DMS153 (cell line): ENCODE data around the gene LDLRAD4.

Experiments
- DNase-seq: peaks from one replicate; lab custom pipeline; 2025; lab: John Stamatoyannopoulos, UW

Gene LDLRAD4

DNA sequence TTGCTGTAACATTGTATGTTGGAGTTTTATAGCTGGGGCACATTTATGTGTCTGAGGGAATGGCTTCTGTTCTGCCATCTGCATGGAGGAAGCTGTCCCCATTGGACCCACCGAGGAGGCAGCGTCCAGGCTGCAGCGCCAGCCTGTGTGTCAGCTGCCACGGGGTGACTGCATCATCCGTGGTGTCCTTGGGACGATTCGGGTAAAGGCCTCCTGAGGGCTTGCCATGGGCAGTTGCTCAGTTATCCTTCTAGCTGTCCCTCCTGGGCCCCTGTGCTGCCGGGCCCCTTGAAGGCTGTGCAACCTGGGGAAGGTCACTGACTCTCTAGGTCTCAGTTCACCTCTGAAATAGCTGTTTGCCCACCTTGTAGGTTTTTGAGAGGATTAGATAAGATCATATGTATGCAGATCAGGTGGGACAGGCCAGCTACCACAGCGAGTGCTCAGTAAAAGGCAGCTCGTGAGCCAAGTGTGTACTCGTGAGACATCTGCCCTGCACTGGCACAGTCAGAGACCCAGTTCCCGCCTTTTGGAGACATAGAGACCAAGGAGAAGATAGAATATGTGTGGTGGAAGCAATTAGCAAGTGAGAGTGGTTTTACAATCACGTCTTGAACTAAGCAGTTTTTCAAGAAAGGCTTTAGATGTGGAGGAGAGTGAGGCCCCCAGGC lies 10.6 kb downstream of the LDLRAD4 start:
- DNase-seq, result no peak

DNA sequence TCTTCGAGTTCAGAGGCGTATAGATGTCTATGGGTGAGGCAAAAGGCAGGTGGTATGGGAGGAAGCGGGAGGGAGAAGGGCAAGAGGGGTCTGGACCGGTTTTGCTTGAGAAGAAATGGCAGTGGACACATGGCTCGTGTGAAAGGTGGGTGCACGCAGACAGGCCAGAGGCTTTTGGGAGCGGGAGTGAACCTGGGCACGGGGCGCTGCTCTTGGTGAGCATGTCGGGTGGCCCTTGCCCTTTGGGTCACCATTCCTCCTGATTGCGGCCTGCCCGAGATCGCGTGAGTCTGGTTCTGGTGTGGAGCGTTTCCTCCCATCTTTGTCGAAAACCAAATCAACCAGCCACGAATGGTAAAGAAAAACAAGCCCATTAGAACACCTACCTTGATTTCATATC lies 12.6 kb downstream of the LDLRAD4 start:
- DNase-seq, result no peak

DNA sequence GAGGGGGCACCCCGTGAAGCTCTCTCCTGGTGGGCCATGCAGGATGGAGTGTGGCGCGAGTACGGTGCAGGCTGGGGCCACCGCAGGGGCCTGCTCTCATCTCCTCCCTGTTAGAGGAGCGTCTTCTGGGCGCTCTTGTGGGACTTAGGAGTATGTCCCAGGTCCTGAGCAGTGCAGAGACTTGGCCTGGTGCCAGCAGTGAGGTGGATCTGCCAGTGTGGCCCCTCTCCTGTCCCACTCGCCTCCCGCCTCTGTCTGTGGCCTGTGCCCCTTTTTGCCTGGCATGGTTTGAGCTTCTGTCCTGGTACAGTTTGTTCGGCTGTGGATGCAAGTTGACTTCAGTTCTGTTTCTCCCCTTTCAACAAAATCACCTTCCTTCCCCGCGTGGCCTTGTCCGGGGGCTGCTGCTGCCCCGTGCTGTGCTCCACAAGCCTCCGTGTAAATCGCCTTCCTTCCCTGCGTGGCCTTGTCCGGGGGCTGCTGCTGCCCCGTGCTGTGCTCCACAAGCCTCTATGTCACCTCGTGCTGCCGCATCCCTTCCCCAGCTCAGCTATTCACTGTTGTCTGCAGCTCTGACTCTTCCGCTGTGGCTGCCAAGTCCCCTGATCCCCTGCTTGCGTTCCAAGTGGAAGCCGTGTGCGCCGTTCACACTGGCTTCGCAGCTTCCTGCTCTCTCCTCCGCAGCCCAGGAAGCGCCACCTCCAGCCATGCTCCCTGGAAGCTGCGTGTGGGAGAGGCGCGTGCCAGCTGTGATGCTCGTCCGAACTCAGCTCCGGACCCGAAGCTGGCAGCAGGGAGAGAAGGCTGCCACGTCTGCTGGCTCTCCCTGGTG lies 13.7 kb downstream of the LDLRAD4 start:
- DNase-seq, result no peak

DNA sequence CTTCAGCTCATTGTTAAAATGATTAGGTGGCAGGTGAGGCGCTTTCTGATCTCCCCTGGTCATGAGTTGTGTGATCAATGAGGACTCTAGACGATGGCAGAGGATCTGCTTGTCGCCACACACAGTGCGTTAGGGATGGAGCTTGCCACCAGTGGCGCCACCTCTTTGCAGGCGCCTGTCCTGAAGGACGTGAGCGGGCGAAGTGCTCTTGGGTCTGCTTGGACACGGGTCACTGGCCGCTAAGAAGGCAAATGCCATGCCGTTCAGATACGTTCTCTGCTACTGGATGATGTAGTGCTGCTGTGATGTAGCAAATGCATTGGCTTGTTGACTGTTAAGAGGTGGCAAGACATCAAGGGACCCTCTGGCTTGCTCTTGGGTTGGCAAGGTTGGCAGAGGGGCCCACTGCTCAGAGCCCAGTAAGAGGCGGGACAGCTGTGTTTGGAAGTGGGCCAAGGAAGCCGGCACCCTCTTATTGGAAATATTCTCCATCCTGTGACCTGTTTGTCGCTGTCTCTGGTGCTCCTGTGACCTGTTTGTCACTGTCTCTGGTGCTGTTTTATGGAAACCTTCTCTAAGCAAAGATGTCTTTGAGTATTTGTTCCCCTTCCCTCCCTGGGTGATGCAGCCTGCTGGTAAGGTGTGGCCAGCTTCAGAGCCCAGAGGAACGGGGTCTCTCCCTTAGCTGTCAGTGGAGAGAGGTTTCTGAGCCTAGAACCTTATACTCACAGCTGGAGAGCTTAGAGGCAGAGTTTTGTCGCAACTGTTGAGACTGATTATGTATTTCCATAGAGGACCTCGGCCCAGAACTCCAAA lies 14.6 kb downstream of the LDLRAD4 start:
- DNase-seq, result no peak

DNA sequence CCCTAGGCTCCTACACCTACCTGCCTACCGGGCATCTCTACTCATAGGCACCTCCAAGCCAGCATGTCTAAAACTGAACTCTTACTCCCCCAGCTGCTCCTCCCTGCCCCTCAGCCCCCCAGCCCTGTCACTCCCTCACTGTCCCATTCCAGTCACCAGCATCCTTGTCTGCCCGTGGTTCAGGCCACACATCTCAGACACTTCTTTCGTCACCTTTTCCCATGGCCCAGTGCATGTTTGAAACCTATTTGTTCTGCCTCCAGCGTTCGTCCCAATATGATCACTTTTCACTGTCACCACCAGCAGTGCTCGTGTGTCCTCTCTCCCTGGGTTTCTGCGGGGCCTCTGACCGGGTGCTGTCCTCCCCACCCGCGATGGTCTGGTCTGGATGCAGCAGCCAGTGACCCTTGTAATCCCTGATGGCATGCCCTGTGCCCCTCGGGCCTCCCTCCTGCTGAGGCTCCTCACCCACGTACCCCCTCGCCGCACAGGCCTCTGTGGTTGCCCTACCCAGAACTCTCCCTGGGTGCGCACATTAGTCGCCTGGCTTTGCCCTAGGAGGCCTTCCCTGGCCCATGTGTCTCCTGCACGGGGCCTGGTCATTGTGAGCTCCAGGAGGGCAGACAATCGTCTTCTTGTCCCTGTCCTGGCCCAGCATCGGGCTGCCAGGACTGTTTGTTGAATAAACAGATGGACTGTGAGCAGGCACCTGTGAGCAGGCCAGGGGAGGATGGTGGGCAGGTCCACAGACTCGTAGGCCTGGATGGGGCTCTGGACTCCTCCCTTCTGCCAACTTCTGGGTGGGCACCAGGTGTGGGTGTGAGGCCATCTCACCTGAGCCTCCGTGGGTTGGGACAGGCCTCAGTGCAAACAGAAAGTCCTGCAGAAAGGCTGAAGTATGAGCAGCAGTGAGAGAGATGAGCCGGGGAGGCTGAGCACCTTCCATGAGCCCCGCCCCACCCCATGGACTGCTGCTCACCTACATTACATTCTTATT lies 15.5 kb downstream of the LDLRAD4 start:
- no peak for DNase-seq

DNA sequence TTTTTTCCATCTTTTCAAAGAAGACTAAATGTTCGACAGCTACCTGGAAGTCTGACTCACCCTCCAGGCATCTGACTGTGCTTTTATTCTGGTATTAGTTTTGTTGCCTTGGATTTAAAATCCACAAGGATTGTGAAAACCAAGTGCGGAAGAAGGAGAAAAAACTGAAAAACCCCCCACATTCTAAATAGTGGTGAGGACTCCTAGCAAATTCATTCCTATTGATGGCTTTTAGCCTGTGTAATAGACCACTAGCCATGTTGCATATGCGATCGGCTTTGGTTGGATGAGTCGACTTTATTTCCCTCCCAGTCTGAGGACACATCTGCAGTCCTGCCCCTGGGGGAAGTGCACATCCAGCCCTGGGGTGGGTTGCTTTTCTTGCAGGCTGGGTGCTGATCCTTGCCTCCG lies 16.9 kb downstream of the LDLRAD4 start:
- no peak for DNase-seq

DNA sequence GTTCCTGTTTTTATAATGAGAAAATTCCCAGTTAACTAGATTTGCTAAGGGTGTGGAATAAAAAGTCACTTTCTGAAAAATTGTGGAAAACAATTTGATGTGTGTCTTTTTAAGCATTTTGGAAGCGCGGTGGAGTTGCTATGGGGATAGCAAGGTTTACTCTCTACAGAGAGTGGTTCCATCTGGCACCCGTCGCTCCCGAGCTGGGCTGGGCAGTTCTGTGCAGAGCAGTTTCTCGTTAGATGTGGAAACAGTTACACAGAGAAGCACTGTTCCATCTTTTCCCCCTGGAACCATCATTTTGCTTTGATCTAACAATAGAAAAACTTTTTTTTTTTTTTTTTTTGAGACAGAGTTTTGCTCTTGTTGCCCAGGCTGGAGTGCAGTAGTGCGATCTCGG lies 17.4 kb downstream of the LDLRAD4 start:
- DNase-seq, result no peak

DNA sequence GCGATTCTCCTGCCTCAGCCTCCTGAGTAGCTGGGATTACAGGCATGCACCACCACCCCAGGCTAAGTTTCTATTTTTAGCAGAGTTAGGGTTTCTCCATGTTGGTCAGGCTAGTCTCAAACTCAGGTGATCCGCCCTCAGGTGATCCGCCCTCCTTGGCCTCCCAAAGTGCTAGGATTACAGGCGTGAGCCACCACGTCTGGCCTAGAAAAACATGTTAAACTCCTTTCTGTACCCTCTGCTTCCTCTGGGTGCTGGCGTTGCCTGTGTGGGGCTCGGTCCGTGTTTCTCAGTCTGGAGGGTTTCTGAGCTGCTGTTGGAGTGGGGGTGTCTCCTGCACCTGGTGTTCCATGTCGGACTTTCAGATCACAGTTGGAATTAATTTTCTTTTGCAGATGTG lies 17.9 kb downstream of the LDLRAD4 start:
- DNase-seq, result no peak

DNA sequence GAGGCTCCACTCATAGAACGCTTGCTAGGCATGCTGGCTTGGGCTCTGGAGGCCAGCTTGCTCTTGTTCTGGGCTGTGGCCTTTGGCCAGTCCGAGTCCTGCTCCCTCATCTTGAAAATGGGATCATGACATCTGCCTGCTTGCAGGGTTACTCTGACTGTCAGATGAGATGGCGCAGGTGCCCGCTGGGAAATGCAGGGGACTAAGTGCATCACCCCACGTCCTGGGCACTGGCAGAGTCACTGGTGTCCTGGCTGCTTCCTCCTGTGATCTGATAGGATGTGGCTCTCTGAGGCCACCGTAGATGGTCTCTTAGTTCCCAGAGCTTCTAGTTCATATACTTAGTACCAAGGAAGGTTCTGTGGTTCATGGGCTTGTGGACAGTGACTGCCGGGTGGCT lies 18.5 kb downstream of the LDLRAD4 start:
- DNase-seq, result no peak

DNA sequence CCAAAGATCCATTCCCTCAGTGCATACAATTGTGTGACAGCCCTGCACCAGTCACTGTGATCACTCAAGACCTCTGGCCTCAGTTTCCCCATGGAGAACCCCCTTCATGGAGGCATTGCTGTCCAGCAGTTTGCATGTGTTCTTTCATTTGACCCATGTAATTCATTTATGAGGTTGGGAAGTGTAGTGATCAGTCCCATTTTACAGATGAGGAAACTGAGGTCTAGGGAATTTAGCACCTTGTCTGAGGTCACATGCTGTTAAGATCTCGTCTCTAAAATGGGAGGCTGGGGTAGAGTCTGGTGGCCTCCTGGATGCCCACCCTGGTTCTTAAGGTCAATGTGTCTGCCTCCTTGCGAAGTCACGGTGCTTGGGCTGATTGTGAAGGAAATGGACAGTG lies 19.1 kb downstream of the LDLRAD4 start:
- no peak for DNase-seq

DNA sequence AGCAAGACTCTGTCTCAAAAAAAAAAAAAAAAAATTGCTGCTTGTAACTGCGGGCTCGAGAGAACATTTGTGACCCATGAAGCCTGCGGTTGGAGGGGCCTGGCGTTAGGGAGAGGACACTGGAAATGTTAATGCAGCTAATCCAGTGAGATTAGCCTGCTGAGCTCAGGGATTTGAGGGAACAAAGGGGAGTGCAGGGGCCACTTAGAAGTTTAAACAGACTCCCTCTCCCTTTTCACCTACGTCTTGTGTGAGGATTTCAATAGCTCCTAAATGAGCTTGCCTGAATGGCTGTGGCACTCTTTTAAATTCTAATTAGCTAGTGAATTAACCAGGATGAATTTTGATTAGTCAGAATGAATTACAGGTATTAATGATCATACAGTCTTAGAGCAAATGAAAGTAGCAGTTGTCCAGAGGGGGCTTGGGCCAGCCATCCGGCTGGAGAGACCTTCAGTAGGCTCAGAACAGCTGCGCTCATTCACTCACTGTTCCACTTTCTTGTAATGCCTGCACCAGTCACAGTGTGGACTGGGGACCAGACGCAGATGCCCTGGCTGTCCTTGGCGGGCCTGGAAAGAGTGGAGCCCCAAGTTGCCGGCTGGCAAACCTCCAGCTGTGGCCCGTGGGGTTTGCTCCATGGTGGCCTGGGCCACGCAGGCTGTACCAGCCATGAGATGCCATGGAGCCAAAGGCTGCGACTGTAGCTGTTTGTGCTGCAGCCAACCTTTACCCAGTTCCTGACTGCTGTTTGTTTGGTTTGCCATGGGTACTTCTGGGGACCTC lies 20.8 kb downstream of the LDLRAD4 start:
- no peak for DNase-seq

DNA sequence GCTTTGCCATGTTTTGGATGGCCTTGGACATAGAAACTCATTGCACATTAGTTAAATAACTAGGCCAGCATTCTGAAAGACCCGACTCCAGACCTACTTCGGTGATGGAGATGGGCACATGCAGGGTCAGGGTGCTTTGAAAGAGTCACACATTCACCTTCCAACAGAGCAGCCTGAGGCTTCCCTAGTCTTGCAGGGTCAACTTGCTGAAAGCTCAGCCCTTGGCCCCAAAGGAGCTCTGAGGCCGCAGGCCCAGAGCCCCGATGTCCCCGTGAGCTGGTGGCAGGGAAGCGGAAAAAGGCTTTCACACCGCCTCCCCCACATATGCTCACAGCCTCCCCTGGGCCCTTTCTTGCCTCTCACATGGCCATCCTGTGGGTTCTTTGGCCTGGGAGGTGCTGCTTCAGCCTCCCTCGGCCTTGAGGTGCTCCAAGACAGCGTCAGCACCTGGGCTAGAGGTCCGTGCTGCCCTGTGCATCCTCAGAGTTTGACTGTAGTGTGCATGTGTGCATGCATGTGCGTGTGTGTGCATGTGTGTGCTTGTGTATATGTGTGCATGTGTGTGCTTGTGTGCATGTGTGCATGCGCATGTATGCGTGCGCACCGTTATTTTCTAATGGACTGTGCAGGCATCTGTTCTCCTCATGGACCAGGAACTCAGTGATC lies 21.6 kb downstream of the LDLRAD4 start:
- DNase-seq, result no peak

DNA sequence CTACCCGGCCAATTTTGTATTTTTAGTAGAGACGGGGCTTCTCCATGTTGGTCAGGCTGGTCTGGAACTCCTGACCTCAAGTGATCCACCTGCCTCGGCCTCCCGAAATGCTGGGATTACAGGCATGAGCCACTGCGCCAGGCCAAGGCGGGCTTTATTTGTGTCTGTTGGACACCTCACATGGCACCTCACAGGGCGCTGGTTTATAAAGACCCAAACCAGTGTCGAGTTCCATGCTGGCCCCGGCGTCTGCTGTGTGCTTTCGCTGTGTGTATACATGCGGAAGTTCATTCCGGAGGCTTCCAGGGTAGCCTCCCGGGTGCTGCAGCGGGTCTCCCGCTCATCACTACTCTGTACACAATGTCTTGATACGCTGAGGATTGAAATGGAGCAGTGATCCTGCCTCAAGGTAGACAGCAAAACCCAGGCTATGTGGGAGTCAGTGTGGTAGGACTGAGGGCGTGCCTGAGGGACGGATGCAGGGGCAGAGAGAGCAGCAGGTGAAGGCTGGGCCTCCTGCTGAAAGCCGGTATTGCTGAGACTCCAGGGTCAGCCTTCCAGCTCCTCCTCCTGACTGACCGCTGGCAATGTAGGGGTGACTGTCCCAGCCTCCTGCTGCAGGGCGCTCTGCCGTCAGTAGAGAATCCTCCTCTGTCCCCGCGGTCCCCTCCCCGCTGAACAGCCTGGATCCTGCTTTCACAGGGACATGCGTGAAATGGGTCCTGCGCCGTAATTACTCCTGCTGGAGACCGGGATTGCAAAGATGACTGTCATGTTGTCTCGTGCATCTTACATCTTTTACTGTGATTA lies 22.7 kb downstream of the LDLRAD4 start:
- DNase-seq, result no peak

DNA sequence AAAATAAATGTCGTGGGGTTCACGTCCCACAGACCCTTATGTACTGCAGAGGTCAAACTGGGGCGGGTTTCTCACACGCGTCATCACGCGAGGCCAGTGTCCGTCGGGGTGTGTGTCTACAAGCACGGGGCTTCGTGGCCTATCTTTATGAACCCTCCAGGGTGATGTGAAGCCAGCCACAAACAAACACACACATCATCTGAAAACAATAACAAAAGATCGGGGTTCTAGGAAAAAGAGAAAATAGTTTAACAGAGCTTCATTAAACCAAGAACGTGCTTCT lies 23.3 kb downstream of the LDLRAD4 start:
- no peak for DNase-seq

DNA sequence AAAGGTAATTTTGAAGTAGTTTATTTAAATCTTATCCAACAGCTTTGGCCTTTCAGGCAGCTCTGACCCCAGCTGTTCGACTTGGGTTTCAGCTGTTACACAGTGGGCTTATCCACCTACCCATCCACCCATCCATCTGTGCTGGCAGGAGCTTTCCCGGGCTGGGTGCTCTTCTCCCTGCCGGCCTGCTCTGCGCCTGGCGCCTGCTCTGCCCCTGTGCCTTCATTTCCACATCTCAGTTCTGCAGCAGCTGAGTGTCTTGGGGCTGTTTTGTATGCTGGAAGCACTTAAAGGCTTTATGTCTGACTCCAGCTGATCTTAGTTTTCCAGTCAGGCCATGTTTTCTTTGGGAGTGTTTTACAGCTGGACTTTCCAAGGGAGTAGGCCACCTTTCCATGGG lies 24.2 kb downstream of the LDLRAD4 start:
- no peak for DNase-seq

DNA sequence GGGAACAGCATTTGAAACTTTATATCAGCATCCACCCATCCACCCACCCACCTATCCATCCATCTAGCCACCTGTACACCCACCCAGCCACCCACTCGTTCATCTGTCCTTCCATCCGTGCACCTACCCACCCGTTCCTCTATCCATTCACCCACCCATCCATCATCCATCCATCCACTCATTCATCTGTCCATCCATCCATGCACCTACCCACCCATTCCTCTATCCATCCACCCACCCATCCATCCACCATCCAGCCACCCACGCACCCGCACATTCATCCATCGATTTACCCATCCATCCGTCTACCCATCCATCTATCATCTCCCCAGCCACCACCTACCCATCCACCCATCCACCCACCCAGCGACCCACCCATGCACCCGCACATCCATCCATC lies 24.8 kb downstream of the LDLRAD4 start:
- DNase-seq, result no peak

DNA sequence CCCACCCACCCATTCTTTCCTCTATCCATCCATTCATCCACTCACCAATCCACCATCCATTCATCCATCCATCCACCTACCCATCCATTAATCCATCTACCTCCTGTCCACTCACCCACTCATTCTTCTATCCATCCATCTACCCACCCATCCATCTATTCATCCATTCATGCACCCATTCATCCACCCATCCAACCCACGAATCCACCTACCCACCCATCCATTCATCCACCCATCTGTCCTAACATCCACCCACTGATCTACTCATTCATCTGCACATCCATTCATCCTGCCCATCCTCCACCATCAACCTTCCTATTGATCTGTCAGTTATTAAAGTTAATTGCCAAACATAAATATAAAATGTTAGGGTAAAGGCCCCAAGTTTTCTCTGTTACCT lies 25.6 kb downstream of the LDLRAD4 start:
- no peak for DNase-seq

DNA sequence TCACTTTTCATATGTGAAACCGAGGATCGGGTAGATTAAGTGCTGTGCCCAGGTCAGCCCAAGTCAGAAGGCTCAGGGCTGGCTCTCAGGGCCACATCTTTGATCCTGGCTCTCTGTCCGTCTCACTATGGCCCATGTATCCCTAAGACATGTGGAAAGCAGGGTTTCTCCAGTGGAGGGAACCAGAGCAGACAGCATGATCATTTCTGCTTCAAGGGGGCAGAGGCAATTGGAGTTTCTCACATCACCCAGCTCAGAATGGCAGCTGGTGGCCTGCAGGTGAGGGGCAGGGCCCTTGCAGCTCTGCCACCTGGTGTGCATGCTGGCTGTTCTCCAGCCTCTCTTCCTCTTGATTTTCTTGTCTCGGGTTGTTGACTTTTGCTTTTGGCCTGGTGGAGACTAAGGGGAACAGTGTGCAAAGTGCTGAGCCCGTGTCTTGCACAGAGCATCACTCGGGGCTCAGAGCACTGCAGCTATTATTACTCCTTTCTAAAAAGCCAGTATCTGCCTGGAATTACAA lies 27.0 kb downstream of the LDLRAD4 start:
- DNase-seq, result peak; percentile 7

DNA sequence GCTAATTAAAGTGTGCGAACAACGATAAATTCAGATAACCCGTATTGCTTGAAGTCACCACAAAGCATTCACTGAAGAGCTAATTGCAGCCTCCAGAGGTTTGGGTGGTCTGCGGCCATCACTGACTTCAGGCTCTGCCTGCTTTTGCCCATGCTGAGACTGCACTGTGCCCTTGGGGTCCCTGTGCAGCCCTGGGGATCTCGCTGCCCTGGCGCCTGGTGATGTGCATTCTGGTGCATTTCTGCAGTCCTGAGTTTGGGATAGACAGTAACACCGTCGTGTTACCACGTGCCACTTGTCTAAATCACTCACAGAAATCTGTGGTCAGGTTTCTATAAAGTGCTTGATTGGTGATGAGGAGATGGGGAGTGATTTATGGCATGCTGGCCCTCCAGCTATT lies 27.6 kb downstream of the LDLRAD4 start:
- no peak for DNase-seq
